ENCODE measurements around the gene ZBTB17.

GRCh38 chr1:16019644-16020277, 43.9 kb upstream of the ZBTB17 start:
- TF ChIP-seq CTCF (IDR thresholded peaks at IDR 0.05) = no peak
- TF ChIP-seq POLR2AphosphoS5 (IDR thresholded peaks at IDR 0.05; ENCODE audit: insufficient read depth in 1 of 2, low read depth in 1 of 2) = no peak
